HCT116 (cell line): Measurements from ENCODE around the gene HSPB7. TPM values are rescaled to one million over a fixed set of nuclear protein-coding genes. Genes with fewer than 3 reads are reported as not detected.

ENCODE experiments used
- ATAC-seq: fragments of 200-7000 bp; cut with Tn5 transposase; 2 replicates; pipeline ENCODE4 v1.9.1; 2020; ENCODE audit warnings: mild to moderate bottlenecking, moderate library complexity
- BruUV-seq: library from RNA; stranded (reverse); fragments of 400-500 nt; replicated peaks from 2 replicates; lab custom pipeline; 2021; lab: Mats Ljungman, UMichigan
- CTCF ChIA-PET: fragments of 300-600 bp; sonication (Branson Sonifier 250); formaldehyde crosslinking; loops from one replicate; lab custom pipeline; 2021; ENCODE audit warnings: antibody characterized with exemption; lab: Charles Lee
- POLR2A ChIA-PET: fragments of 300-600, 350-600 bp; sonication (Branson Sonifier 250); formaldehyde crosslinking; loops from one replicate; lab custom pipeline; 2021; ENCODE audit warnings: antibody characterized with exemption; lab: Charles Lee
- RAD21 ChIA-PET, 2 experiments: fragments of 300-600 bp; sonication (Branson Sonifier 250); formaldehyde crosslinking; loops; one replicate each; lab custom pipeline; 2023; ENCODE audit warnings: low total read pairs in 2 of 2; ENCODE audit not compliant: uncharacterized antibody in 2 of 2, unreplicated experiment in 2 of 2, low non-redundant PET in 1 of 2; lab: Charles Lee
- DNase-seq: peaks from one replicate; pipeline ENCODE4 v3.0.0-alpha.2; 2010; ENCODE audit warnings: low read depth, low spot score
- H2AFZ ChIP-seq: fragments of 200-600 bp; shearing (Covaris generic), sonication (generic); 2 replicates; pipeline ENCODE4 v1.6.1; 2017; ENCODE audit warnings: low read depth, mixed run types, mixed read lengths, antibody characterized with exemption, low read length; ENCODE audit not compliant: poor library complexity, severe bottlenecking
- H3K27ac ChIP-seq: 2 replicates; pipeline ENCODE4 v1.5.1; 2012; ENCODE audit warnings: low read depth, low read length
- H3K27me3 ChIP-seq: fragments of 200-600 bp; sonication (generic); 2 replicates; pipeline ENCODE4 v1.6.1; 2016; ENCODE audit warnings: mixed run types, low read length, mixed read lengths; ENCODE audit not compliant: insufficient read depth
- H3K36me3 ChIP-seq, 2 experiments: fragments of 200-500 bp in 1 of 2; fragments of 200-600 bp in 1 of 2; sonication (Bioruptor generic) in 1 of 2; sonication (generic) in 1 of 2; 2 replicates each; pipeline versions ENCODE4 v1.5.1 to v1.6.1; 2014 to 2016; ENCODE audit warnings: low read length in 2 of 2, inconsistent platforms in 1 of 2, mixed read lengths in 1 of 2, mixed run types in 1 of 2; ENCODE audit not compliant: insufficient read depth in 2 of 2, control insufficient read depth in 1 of 2
- H3K4me1 ChIP-seq, 2 experiments: fragments of 200-600 bp in 1 of 2; sonication (generic) in 1 of 2; 2 replicates each; pipeline versions ENCODE4 v1.5.1 to v1.6.1; 2012 to 2017; ENCODE audit warnings: low read length in 2 of 2, inconsistent platforms in 1 of 2, mild to moderate bottlenecking in 1 of 2, mixed read lengths in 1 of 2, mixed run types in 1 of 2, moderate library complexity in 1 of 2; ENCODE audit not compliant: insufficient read depth in 2 of 2, control insufficient read depth in 1 of 2
- H3K4me2 ChIP-seq: fragments of 200-600 bp; sonication (generic); 2 replicates; pipeline ENCODE4 v1.6.1; 2017; ENCODE audit warnings: mixed run types, low read length, mixed read lengths
- H3K4me3 ChIP-seq, 2 experiments: fragments of 200-600 bp in 1 of 2; sonication (generic) in 1 of 2; replicated peaks in 1 of 2; 2 replicates each; pipeline ENCODE4 v1.5.1; 2011 to 2016; ENCODE audit warnings: low read length in 2 of 2, control low read depth in 1 of 2, low read depth in 1 of 2, mild to moderate bottlenecking in 1 of 2, mixed read lengths in 1 of 2, mixed run types in 1 of 2
- H3K79me2 ChIP-seq: fragments of 200-600 bp; sonication (generic); 2 replicates; pipeline ENCODE4 v1.6.1; 2017; ENCODE audit warnings: mild to moderate bottlenecking, mixed run types, low read length, moderate library complexity, mixed read lengths; ENCODE audit not compliant: insufficient read depth
- H3K9ac ChIP-seq: fragments of 200-600 bp; sonication (generic); 2 replicates; pipeline ENCODE4 v1.6.1; 2016; ENCODE audit warnings: low read length, mixed read lengths
- H3K9me2 ChIP-seq: fragments of 200-600 bp; sonication (generic), shearing (Covaris generic); 2 replicates; pipeline ENCODE4 v1.6.1; 2017; ENCODE audit warnings: mixed run types, mild to moderate bottlenecking, moderate library complexity; ENCODE audit not compliant: insufficient read depth
- H3K9me3 ChIP-seq, 2 experiments: fragments of 200-500 bp in 1 of 2; fragments of 200-600 bp in 1 of 2; sonication (Bioruptor generic) in 1 of 2; sonication (generic) in 1 of 2; 2 replicates each; pipeline ENCODE4 v1.6.1; 2014 to 2017; ENCODE audit warnings: low read length in 2 of 2, mixed read lengths in 2 of 2, inconsistent platforms in 1 of 2, low read depth in 1 of 2, mild to moderate bottlenecking in 1 of 2, mixed run types in 1 of 2, moderate library complexity in 1 of 2; ENCODE audit not compliant: control insufficient read depth in 1 of 2, insufficient read depth in 1 of 2
- H4K20me1 ChIP-seq: fragments of 200-600 bp; sonication (generic), shearing (Covaris generic); 2 replicates; pipeline ENCODE4 v1.6.1; 2017; ENCODE audit warnings: mixed run types, mild to moderate bottlenecking, moderate library complexity; ENCODE audit not compliant: insufficient read depth
- CTCF ChIP-seq, 3 experiments: fragments of 200-600 bp in 1 of 3; sonication (generic) in 1 of 3; IDR thresholded peaks in 2 of 3; conservative IDR thresholded peaks in 1 of 3; 2 replicates each; pipeline ENCODE4 v1.5.1; 2012 to 2017; ENCODE audit warnings: low read depth in 2 of 3, low read length in 2 of 3, antibody characterized with exemption in 1 of 3, borderline replicate concordance in 1 of 3, control low read depth in 1 of 3, mild to moderate bottlenecking in 1 of 3, mixed read lengths in 1 of 3, mixed run types in 1 of 3, moderate library complexity in 1 of 3; ENCODE audit not compliant: insufficient read depth in 1 of 3
- EGR1 ChIP-seq: IDR thresholded peaks from 2 replicates; pipeline ENCODE4 v1.6.1; 2012; ENCODE audit warnings: low read depth
- FOSL1 ChIP-seq: IDR thresholded peaks from 2 replicates; pipeline ENCODE4 v1.6.1; 2012; ENCODE audit warnings: low read depth
- JUND ChIP-seq: IDR thresholded peaks from 2 replicates; pipeline ENCODE4 v1.6.1; 2012
- RAD21 ChIP-seq: IDR thresholded peaks from 2 replicates; pipeline ENCODE4 v1.6.1; 2012; ENCODE audit warnings: low read depth, mild to moderate bottlenecking
- REST ChIP-seq: IDR thresholded peaks from 2 replicates; pipeline ENCODE4 v1.6.1; 2012; ENCODE audit warnings: low read depth
- TCF7L2 ChIP-seq: IDR thresholded peaks from 2 replicates; pipeline ENCODE4 v1.7.0; 2011; ENCODE audit warnings: borderline replicate concordance, inconsistent platforms; ENCODE audit not compliant: insufficient read depth, insufficient read length; ENCODE audit errors: extremely low read depth
- ZBTB33 ChIP-seq: IDR thresholded peaks from 2 replicates; pipeline ENCODE4 v1.6.1; 2011; ENCODE audit warnings: mild to moderate bottlenecking, low read length, moderate library complexity; ENCODE audit not compliant: insufficient replicate concordance; ENCODE audit errors: extremely low read depth
- ZFX ChIP-seq: fragments of 450-650 bp; IDR thresholded peaks from 2 replicates; pipeline ENCODE4 v1.6.1; 2017
- ZNF274 ChIP-seq: fragments of 200-500 bp; sonication (Bioruptor generic); IDR thresholded peaks from 2 replicates; pipeline ENCODE4 v1.6.1; 2014; ENCODE audit warnings: mild to moderate bottlenecking, low read depth, low read length, inconsistent platforms
- intact Hi-C: fragments of 100-400 bp; cut with micrococcal nuclease; formaldehyde crosslinking; loops from 2 replicates; pipeline ENCODE4 v1.10.0; 2022
- total RNA-seq: library from RNA; stranded (reverse); gene quantifications from one replicate; pipeline ENCODE4 v1.2.1, GENCODE V29; 2021; ENCODE audit not compliant: unreplicated experiment

The HSPB7 gene
- total RNA-seq, 1 experiment from 2014 or later: 0.27 TPM

GRCh38 chr1:15983275-15983674 is 34.6 kb downstream of the HSPB7 start (continued):
- TF ChIP-seq ZBTB33: no peak

- no peaks in the 10 kb centered on the region for H3K9me2 ChIP-seq
- ChIA-PET POLR2A (no interaction called here), RAD21 (no interaction called here), CTCF (no interaction called here)
- DNase-seq: no peak
- peaks cover 0 to 3% of the 10 kb centered on the region in 2 experiments; a peak in 1 of 4 replicates for H3K9me3 ChIP-seq
- ATAC-seq: no peak
- no peak overlapping the region for H3K4me3 ChIP-seq
- H3K36me3 ChIP-seq: no peaks in the 10 kb centered on the region
- no peak overlapping the region for H3K27ac ChIP-seq
- H3K27me3 ChIP-seq: no peaks in the 10 kb centered on the region
- no peak overlapping the region for H3K9ac ChIP-seq
- H3K4me1 ChIP-seq: peaks cover 10 to 23% of the 10 kb centered on the region in 2 experiments
- H2AFZ ChIP-seq: no peak overlapping the region
- no peaks in the 10 kb centered on the region for H4K20me1 ChIP-seq
- TF ChIP-seq JUND (no peak), ZFX (no peak), TCF7L2 (no peak), FOSL1 (no peak), REST (no peak), EGR1 (no peak), CTCF (IDR thresholded peaks at IDR 0.05 in 2 of 3, conservative IDR thresholded peaks at IDR 0.05 in 1 of 3; ENCODE audit: borderline replicate concordance in 1 of 3, insufficient read depth in 1 of 3, low read depth in 2 of 3, low read length in 2 of 3) (no peak), ZNF274 (no peak), RAD21 (no peak), ZBTB33 (no peak)
- no peaks in the 10 kb centered on the region for H3K79me2 ChIP-seq
- intact Hi-C loops: no loop called here
- no TSS peak for BruUV-seq
- H3K4me2 ChIP-seq: no peak overlapping the region
Measured at GRCh38 chr1:15981679-15982078, 36.2 kb downstream of the HSPB7 start.
